Stimulated activated CD4-positive, alpha-beta T cell treated with anti-CD3 and anti-CD28 coated beads, Interleukin-12 subunit alpha, Interleukin-12 subunit beta, amount 100 ng/mL, for 48 hours (primary cell): Measurements from ENCODE around the gene IL10RB.
"Not testable (repeated sequence)": the region's sequence is repeated elsewhere in the genome, so short reads cannot be mapped to it uniquely, and the experiment has no call there.

ENCODE experiments used
- DNase-seq, 3 donors: peaks; one replicate each; pipeline ENCODE4 v3.0.0-alpha.2; 2020; ENCODE audit warnings: low read depth in 2 of 3, low spot score in 1 of 3

The IL10RB gene

DNA sequence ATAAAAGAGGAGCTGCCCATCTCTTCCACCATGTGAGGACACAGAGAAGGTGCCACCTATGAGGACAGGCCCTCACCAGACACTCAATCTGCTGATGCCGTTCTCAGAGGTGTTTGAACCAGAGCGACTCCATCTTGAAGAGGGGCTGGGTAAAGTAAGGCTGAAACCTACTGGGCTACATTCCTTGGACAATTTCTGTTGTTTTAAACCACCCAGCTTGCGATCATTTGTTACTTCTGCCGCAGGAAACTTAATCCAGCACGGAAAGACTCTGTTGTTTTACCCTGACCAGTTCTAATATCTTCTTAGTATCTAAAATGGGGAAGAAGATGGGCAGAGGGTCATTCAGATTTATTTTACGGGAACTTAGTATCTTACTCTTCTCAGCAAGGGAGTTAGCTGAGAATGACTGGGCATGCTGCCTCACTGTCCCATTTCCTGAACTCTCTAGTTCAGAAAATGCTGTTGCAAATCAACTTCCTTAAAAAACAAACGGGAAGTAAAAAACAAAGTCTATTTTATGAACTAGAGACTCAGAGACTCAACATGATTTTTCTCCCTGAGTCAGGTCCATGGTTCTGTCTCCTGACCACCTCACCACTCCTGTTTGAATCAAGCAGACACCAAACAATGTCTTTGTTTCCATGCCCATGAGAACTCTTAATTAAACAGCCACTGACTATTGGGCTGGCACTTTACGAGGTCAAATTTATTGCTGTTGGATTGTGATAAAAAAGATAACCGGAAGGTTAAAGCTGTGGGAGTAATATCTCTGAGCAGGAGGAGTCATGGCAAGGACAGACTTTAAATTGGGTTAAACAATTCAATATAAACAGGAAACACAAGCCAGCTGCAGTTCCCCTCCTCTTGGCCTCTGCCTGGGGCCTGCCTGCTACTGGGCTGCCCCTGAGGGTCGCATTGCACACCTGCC lies 34.8 kb downstream of the IL10RB start:
- no peak for DNase-seq

DNA sequence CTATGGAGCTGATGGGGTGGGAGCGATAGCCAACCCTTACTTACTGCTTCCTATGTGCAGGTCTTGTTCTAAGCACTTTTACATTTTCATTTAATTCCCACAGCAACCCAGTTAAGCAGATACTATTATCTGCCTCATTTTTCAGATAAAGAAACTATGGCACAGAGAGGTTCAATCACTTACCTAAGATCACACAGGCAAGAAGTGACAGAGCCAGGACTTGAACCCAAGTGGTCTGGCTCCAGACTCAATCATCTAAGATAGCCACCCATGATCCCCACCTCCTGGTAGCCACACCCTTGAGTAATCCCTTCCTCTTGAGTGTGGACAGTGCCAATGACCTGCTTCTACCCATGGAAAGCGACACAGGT lies 35.5 kb downstream of the IL10RB start:
- no peak for DNase-seq

DNA sequence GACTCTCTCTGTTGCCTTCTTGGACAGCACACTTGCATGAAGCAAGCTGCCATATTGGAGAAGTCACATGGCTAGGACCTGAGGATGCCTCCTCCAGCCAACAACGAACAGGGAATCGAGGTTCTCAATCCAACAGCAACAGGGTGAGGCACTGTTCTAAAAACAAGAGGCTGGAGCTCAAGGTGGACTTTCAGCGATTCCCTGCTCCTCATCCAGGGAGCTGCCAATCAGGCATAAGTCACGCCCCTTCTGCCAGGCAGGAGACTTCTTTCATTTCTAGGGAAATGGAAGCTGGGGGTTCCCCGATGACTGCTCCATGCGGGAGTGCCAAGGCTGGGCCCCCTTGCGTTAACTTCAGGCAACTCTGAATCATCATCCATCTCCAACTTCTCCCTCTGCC lies 35.9 kb downstream of the IL10RB start:
- DNase-seq = no peak

DNA sequence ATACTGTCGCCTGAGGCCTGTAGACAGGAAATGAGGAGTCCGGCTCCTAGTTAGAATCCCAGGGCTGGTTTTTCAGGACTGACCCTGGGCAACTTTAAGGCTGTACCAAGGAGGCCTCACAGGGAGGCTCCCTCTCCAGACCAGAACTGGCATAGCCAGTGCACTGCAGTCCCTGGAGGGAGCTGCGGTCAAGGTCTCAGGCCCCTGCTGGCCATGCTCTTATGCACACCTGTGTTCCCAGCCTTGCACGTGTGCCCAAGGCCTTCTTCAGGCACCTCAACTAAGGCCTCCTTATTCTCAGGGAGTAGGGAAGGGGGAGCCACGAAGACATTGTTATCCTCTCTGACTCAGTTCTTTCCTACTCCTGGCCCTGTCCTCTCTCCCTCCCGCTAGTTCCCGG lies 36.6 kb downstream of the IL10RB start:
- no peak for DNase-seq

DNA sequence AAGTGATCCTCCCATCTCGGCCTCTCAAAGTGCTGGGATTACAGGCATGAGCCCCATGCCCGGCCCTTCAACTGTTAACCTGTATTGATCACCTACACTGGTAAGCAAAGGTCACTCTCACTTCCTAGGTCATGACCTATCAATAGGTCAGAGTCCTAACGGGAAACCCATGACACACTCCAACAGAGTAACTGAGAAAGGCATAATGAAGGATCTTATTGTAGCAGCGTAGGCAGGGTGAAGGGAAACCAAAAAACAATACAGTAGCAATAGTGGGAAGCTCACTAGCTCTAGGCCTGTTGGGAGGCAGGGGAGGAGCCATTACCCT lies 39.1 kb downstream of the IL10RB start:
- no peak for DNase-seq

DNA sequence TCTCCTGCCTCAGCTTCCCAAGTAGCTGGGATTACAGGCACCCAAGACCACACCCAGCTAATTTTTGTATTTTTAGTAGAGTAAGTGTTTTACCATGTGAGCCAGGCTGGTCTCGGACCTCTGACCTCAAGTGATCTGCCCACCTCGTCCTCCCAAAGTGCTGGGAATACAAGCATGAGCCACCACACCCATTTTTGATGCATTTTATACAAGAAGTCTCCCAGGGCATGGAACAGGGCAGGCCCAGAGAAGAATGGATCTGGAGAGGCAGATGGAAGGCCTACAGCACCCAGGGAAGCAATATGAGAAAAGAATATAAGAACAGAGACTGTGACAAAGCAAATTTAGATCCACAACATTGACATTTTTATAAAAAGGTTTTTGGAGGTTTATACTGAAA lies 39.8 kb downstream of the IL10RB start:
- DNase-seq = no peak

DNA sequence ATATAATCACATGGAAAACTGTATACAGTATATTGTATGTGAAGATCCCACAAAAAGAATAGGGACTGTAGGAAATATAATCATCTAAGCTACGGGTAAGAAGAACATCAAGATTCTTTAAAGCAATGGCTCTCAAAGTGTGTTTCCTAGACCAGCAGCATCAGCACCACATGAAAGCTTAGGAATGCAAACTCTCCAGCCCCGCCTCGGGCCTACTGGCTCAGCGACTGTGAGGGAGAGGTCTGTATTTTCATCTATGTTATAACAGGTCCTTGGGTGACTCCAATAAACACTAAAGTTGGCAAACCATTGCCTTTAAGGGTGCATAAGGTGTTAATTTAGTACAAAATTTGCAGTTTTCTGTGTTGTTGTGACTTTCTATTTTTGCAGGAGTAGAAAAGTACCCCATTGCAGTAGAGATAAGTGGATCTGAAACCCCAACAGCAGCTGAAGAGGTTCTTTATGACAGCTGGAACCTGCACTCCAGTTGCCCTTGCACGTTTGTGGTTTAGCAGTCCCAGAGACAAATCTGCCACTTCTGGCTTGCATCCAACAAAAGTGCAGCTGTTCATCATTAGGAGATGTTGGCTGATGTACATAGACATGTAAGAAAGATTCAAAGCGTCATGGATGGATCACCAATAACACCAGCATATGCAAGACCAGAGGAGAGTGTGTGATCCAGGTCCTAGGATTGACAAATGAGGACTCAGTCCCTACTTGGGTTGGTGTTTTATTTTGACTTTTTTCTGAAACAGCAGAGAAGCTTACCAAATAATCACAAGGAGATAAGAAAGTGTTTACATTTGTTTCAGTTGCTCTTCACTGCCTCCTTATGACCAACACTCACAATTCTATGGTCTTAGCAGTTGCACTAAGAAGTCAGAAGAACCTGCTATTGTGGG lies 42.7 kb downstream of the IL10RB start:
- no peak for DNase-seq

DNA sequence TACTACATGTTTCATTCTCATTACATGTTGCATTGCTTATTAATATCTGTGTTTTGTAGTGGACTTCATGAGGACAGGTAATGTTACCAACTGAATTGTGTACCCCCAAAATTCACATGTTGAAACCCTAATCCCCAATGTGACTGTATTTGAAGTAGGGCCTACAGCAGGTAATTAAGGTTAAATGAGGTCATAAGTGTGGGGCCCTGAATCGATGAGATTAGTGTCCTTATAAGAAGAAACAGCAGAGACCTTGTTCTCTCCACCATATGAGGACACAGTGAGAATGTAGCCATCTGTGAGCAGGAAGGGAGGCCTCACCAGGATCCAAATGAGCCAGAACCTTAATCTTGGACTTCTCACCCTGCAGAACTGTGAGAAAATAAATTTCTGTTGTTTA lies 43.6 kb downstream of the IL10RB start:
- no peak for DNase-seq

DNA sequence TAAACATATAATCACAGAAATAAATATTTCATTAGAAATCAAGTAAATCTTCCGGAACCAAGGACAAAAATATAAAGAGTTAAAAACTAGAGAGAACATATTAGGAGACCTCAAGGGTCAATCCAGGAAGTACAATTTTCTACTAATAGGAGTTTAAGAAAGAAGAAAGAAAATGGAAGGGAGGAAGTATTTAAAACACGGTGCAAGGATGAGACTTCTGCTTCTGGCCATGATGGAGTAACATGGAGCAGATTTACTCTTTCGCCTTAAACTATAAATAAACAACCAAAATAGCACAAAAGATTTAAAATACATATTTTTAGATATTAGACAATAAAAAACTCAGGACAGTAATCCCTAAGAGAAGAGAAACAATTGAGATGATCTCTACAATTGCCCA lies 46.0 kb downstream of the IL10RB start:
- DNase-seq = no peak

DNA sequence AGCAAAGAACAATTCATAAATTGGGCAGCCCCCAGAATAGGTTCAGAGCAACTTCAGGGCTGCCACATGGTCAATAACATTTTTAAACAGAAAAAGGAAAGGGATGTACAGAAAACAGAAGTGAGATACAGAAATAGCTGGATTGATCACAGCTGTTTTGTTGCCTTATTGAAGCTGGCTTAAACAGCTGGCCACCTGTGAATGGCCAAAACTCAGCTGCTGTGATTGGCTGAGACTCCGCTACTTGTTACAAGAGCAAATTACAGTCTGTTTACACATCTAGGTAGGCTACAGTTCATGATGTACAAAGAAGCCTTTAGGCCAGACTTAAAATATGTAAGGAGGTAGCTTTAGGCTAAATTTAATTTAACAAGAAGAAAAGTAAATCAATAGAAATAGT lies 47.0 kb downstream of the IL10RB start:
- no peak for DNase-seq

DNA sequence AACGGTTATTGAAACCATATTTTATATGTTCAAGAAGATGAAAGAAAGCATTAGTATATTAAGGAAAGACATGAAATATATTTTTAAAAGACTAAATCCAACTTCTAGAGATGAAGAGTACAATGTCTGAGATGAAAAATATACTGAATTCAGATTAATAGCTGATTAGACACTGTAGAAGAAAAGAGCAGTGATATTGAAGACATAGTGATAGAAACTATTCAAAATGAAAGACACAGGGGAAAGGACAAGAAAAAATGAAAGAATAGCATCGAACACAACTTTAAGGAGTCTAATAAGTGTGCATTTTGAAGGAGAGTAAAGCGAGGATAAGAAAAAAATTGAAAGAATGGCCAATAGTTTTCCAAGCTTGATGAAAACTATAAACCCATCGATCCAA lies 47.4 kb downstream of the IL10RB start:
- DNase-seq = no peak

DNA sequence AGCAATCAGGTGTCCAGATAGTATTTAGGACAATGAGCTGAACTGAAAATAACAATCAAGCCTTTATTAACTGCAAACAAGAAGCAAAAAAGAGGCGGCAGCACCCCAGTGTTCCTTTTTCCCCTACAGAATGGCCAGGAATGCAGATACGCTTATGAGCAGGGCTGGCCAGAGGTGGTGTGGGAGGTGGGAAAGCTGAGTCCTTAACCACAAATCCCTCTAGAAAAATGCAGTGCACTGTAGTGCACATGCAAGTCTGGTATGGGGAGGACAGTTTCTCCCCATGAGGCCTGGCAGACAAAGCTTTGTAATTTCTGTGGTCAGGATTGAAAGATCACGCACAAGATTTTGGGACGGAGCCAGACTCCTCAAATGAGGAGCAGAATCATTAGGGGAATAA lies 47.9 kb downstream of the IL10RB start:
- no peak for DNase-seq

DNA sequence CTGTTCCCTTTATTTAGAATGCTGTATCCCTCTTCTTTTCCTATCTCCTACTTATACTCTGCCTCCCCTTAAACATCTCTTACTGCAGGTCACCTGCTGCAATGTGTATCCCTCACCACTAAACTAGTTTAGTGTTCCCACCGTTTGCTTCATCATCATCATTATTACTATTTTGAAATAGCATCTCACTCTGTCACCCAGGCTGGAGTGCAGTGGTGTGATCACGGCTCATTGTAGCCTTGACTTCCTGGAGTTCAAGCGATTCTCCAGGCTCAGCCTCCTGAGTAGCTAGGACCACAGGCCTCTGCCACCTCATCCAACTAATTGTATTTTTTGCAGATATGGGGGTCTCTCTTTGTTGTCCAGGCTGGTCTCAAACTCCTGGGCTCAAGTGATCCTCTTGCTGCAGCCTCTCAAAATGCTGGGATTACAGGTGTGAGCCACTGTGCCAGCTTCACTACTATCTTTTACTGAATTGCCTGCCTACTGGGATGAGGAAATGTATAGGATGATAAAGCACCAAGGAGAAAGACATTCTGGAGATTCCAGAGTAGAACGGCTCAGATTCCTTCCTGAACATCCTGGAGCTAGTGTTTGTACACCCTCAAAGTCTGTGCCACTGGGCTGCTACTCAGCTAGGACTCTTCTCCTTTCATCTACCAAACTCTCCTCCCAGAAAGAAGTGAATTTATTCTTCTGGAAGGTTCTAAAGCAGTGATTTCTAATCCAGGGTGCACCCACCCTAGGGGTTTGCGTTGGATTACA lies 50.0 kb downstream of the IL10RB start:
- no peak for DNase-seq

DNA sequence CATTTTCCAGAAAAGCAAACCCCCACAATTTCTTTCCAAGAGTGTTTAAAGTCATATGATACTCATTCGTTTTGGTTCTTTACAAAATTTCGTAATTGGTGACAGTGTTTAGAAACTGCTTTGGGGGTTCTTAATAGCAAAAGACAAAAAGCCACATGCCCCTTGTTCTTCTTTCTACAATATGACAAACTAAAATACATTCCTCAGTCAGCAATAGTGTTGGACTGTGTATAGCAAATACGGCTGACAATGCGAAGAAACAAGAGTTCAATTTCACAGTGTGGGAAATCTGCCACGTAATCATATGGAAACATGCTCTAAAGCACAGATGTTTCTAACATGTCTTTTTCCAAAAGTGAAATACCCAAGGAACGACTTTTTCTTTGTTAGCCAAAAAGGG lies 51.0 kb downstream of the IL10RB start:
- no peak for DNase-seq

DNA sequence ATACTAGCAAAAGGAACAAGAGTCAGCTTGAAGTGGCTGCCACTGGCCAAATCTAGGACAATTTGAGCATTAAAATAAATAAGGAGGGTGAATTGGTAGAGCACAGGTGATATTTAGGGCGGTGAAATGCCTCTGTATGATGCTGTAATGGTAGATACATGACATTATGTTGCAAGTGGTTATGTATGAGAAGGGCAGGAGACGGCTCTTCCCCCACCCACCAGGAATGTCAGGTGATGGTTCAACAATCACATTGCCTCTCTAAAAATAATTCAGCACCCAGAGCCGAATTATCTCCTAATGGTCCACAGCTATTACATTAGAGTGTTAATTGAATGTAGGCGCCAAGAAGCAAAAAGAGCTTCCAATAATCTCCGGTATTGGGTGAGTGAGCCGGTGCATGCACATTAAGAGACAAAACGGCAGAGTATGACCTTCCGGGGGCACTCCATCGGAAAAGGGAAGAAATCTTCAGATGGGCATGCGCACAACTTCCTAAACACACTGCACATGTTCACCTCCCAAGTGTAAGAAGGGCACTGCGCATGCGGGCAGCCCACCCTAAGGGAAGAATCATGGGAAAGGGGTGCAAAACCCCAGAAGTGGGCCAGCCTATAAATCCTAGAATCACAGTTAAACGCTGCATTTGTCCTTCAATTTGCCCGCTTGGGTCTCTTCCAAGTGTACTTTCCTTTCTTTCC lies 51.8 kb downstream of the IL10RB start:
- no peak for DNase-seq

DNA sequence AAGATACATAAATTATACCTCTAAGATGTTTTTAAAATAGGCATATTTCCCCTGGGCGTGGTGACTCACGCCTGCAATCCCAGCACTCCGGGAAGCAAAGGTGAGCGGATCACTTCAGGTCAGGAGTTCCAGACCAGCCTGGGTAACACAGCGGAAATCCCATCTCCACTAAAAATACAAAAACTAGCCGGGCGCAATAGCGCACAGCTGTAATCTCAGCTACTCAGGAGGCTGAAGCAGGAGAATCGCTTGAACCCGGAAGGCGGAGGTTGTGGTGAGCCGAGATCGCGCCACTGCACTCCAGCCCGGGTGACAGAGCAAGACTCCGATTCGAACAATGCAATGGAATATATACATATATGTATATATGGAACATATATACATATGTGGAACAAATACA lies 54.8 kb downstream of the IL10RB start:
- DNase-seq = not testable (repeated sequence)

DNA sequence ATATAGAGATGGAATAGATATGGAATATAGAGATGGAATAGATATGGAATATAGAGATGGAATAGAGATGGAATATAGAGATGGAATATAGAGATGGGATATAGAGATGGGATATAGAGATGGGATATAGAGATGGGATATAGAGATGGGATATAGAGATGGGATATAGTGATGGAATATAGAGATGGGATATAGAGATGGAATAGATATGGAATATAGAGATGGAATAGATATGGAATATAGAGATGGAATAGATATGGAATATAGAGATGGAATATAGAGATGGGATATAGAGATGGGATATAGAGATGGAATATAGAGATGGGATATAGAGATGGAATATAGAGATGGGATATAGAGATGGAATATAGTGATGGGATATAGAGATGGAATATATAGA lies 57.4 kb downstream of the IL10RB start:
- DNase-seq = not testable (repeated sequence)

DNA sequence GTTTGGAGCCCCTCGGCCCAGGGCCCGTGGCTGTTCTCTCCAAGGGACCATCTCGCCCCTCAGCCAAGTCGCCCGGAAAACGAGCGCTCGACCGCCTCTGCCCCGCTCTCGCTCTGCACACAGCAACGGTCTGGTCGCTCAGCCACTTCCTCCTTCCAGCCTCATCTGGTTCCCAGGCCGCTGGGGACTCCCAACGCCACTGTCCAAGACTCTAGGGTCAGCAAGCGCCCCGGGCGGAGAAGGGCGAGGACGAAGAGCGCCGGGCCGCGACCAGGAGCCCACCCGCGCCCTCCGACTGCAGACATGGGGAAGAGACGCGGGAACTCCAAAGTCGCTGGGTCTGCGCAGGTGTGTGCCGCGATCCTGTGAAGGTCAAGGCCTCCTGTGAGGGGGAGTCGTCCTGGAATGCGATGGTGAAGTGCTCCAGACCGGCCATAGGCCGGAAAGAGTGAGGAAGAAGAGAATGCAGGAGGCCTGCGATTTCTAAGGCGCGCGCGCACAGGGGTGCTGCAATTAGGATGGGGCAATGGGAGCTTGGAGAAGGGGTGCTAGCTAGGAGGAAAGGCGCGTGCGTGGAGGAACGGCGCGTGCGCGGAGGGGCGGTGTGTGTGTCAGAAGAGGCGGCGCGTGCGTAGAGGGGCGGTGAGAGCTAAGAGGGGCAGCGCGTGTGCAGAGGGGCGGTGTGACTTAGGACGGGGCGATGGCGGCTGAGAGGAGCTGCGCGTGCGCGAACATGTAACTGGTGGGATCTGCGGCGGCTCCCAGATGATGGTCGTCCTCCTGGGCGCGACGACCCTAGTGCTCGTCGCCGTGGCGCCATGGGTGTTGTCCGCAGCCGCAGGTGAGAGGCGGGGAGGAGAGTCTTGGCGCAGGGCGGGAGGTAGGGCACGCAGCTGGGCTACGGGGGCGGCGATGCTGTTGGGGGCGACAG lies 58.4 kb downstream of the IL10RB start, which contains the start of gene IFNAR1:
TSS of gene IFNAR1 (plus strand) at position 680 of the 931 bp plus-strand sequence. CDS start at position 766, 86 bp downstream.
- DNase-seq = peak; percentile 95 to 99 (median 96)

DNA sequence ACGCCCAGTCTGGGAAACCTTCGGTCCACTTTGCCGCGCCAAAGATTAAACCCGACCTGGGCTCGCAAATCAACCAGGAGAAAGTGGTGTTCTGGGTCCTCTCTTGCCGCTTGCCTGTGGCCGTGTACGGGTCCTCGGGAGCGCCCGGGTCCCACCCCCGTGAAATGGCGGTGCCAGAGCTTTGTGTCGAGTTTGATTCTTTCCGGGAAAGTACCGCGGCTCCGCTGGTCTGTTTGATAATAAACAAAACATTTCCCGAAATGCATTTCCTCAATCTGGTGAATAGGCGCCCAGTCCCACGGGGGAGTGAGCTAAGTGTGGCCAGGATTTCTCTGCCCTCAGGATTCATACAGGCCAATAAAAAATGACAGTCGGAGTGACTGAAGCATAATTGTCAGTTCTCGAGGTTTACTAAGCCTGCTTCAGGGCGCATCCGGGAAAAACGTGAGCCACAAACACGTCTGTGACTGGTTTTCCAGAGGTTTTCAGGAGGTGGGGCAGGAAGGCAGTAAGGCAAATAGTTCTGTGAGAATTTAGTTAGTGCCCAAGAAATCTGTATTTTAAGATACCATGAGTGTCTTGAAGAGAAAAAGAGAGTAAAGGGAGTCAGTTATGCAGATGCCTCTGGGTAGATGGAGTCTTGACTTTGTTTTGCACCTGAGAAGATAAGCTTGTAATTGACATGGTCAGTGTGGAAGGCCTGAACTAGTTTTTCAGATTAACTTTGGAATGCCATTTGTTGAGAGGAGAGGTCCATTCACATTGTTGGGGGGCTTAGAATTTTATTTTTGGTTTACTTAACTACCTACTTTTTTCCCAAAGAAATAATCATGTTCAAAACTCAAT lies 59.3 kb downstream of the IL10RB start:
- DNase-seq = peak; percentile 46 to 62 (median 47)
